OCI-LY7 (cell line): ENCODE measurements around the gene IPO11. TPM values are rescaled to one million over a fixed set of nuclear protein-coding genes. Genes with fewer than 3 reads are reported as not detected.

Experiments
- BruUV-seq: library from RNA; stranded (reverse); fragments of 400-500 nt; replicated peaks from 2 replicates; lab custom pipeline; 2021; lab: Mats Ljungman, UMichigan
- CTCF ChIA-PET: fragments of 300-600 bp; sonication (Branson Sonifier 250); formaldehyde crosslinking; loops from one replicate; lab custom pipeline; 2022; ENCODE audit warnings: antibody characterized with exemption; ENCODE audit not compliant: unreplicated experiment; lab: Charles Lee
- POLR2A ChIA-PET: fragments of 300-600 bp; sonication (Branson Sonifier 250); formaldehyde crosslinking; loops from one replicate; lab custom pipeline; 2022; ENCODE audit warnings: antibody characterized with exemption; lab: Charles Lee
- DNase-seq: peaks from one replicate; pipeline ENCODE4 v3.0.0-alpha.2; 2015; ENCODE audit warnings: low spot score
- H2AFZ ChIP-seq: fragments of 200-600 bp; sonication (generic), shearing (Covaris generic); 2 replicates; pipeline ENCODE4 v1.6.1; 2014; ENCODE audit warnings: mild to moderate bottlenecking, antibody characterized with exemption, low read length, moderate library complexity
- H3K27ac ChIP-seq: fragments of 200-600 bp; sonication (generic); 2 replicates; pipeline ENCODE4 v1.5.1; 2014; ENCODE audit warnings: mixed run types, low read depth, mild to moderate bottlenecking, moderate library complexity, low read length, inconsistent platforms; ENCODE audit not compliant: poor library complexity, severe bottlenecking
- H3K36me3 ChIP-seq: fragments of 200-600 bp; sonication (generic); 2 replicates; pipeline ENCODE4 v1.6.1; 2014; ENCODE audit warnings: mild to moderate bottlenecking, antibody characterized with exemption, low read length, moderate library complexity, mixed read lengths; ENCODE audit not compliant: insufficient read depth
- H3K4me1 ChIP-seq: fragments of 200-600 bp; sonication (generic); 2 replicates; pipeline ENCODE4 v1.5.1; 2014; ENCODE audit warnings: mild to moderate bottlenecking, low read length; ENCODE audit not compliant: insufficient read depth, poor library complexity, severe bottlenecking
- H3K4me2 ChIP-seq: fragments of 200-600 bp; sonication (generic); 2 replicates; pipeline ENCODE4 v1.6.1; 2014; ENCODE audit warnings: mild to moderate bottlenecking, low read length
- H3K4me3 ChIP-seq: fragments of 200-600 bp; sonication (generic); 2 replicates; pipeline ENCODE4 v1.5.1; 2014; ENCODE audit warnings: mild to moderate bottlenecking, low read depth, low read length; ENCODE audit not compliant: poor library complexity, severe bottlenecking
- H3K79me2 ChIP-seq: fragments of 200-600 bp; sonication (generic); 2 replicates; pipeline ENCODE4 v1.6.1; 2016; ENCODE audit warnings: low read depth, mild to moderate bottlenecking, low read length, moderate library complexity, mixed read lengths; ENCODE audit not compliant: insufficient read depth
- H3K9me2 ChIP-seq: fragments of 200-600 bp; sonication (generic); 2 replicates; pipeline ENCODE4 v1.6.1; 2016; ENCODE audit warnings: mild to moderate bottlenecking, low read length, mixed read lengths; ENCODE audit not compliant: insufficient read depth
- H3K9me3 ChIP-seq: fragments of 200-600 bp; sonication (generic); 2 replicates; pipeline ENCODE4 v1.6.1; 2014; ENCODE audit warnings: mild to moderate bottlenecking, mixed run types, low read length, mixed read lengths
- H4K20me1 ChIP-seq: fragments of 200-600 bp; sonication (generic); 2 replicates; pipeline ENCODE4 v1.6.1; 2014; ENCODE audit warnings: mild to moderate bottlenecking, antibody characterized with exemption, low read length, moderate library complexity, mixed read lengths; ENCODE audit not compliant: insufficient read depth
- EZH2phosphoT487 ChIP-seq: fragments of 200-600 bp; sonication (generic); IDR thresholded peaks from 2 replicates; pipeline ENCODE4 v1.6.1; 2018; ENCODE audit warnings: low read depth, borderline replicate concordance, mild to moderate bottlenecking, mixed run types, antibody characterized with exemption, low read length, moderate library complexity, mixed read lengths
- intact Hi-C: fragments of 100-400 bp; cut with micrococcal nuclease; formaldehyde crosslinking; loops from one replicate; pipeline ENCODE4 v1.10.0; 2022; ENCODE audit not compliant: unreplicated experiment
- total RNA-seq, 2 experiments: library from RNA; depleted of rRNA in 1 of 2; stranded (reverse); fragments of >200 nt in 1 of 2; shearing (Covaris generic) in 1 of 2; gene quantifications; 2 replicates each; pipeline ENCODE4 v1.2.3, GENCODE V29; 2014 to 2022
- TF ChIP-seq, protein P1 (sequence below): fragments of 200-600 bp; sonication (generic); conservative IDR thresholded peaks from 2 replicates; pipeline ENCODE4 v1.5.1; 2014; ENCODE audit warnings: mild to moderate bottlenecking, antibody characterized with exemption, low read length, moderate library complexity, mixed read lengths

Gene IPO11
- total RNA-seq, 2 experiments from 2014 or later = 26.1 to 59.9 TPM

DNA sequence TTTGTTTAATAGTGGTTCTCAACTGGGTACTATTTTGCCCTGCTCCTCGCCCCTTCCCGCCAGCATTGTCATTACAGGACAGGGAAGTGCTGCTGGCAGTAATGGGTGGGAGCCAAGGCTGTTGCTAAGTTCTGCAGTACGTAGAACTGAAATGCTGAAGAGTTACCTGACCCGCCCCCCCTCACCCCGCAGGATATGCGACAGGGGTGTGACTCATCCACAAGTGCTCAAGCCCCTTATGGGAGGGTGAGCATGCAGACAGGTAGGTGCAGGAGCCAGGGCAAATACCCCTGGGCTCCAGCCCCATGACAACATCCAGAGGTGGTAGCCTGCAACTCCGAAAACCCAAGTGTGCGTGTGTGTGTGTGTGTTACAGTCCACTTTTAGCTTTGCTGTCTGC lies 201.8 kb downstream of the IPO11 start:
- no TSS peak for BruUV-seq
- TF ChIP-seq, protein P1, sequence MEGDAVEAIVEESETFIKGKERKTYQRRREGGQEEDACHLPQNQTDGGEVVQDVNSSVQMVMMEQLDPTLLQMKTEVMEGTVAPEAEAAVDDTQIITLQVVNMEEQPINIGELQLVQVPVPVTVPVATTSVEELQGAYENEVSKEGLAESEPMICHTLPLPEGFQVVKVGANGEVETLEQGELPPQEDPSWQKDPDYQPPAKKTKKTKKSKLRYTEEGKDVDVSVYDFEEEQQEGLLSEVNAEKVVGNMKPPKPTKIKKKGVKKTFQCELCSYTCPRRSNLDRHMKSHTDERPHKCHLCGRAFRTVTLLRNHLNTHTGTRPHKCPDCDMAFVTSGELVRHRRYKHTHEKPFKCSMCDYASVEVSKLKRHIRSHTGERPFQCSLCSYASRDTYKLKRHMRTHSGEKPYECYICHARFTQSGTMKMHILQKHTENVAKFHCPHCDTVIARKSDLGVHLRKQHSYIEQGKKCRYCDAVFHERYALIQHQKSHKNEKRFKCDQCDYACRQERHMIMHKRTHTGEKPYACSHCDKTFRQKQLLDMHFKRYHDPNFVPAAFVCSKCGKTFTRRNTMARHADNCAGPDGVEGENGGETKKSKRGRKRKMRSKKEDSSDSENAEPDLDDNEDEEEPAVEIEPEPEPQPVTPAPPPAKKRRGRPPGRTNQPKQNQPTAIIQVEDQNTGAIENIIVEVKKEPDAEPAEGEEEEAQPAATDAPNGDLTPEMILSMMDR = no peak
- TF ChIP-seq EZH2phosphoT487 = no peak
- no peaks in the 10 kb centered on the region for H3K9me2 ChIP-seq
- H2AFZ ChIP-seq = no peak overlapping the region
- H3K4me3 ChIP-seq = no peak overlapping the region
- H4K20me1 ChIP-seq = no peaks in the 10 kb centered on the region
- intact Hi-C loops = no loop called here
- no peaks in the 10 kb centered on the region for H3K4me1 ChIP-seq
- no peak overlapping the region for H3K27ac ChIP-seq
- DNase-seq = no peak
- H3K79me2 ChIP-seq = no peaks in the 10 kb centered on the region
- H3K9me3 ChIP-seq = no peaks in the 10 kb centered on the region
- no peak overlapping the region for H3K4me2 ChIP-seq
- peaks cover 36% of the 10 kb centered on the region for H3K36me3 ChIP-seq
- ChIA-PET POLR2A (interaction anchor here (0.5 to 0.6 kb wide), 2 partner anchors 49 to 168 kb away, joined by 3 read pairs; no protein-coding TSS in a partner anchor), CTCF (no interaction called here)

DNA sequence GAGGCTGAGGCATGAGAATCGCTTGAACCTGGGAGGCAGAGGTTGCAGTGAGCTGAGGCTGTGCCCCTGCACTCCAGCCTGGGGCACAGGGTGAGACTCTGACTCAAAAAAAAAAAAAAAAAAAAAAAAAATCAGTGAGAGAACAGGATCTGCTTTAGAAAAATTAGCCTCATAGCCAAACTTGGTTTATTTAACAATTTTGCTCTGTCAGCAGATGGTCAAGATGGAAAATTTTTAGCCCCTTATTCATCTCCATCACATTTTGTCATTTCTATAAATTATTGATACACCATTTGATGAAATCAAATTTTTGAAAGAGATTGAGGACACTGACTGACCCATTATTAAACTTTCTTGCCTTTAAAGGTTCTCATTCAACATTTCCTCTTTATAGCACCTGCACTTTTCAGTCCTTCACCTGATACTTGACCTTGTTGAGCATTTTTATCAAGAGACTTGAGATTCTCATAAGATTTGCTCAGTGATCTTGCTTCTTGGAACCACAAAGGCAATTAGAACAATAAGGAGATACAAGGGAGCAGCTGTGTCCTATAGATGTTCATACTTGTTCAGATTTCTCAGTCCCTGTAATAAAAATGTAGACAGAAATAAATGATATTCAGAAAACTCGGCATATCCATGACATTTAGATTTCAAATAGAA lies 204.2 kb downstream of the IPO11 start:
- BruUV-seq = no TSS peak
- Histone ChIP-seq H3K79me2 (no peaks in the 10 kb centered on the region), H3K9me3 (no peaks in the 10 kb centered on the region), H4K20me1 (no peaks in the 10 kb centered on the region), H3K4me2 (no peak overlapping the region), H2AFZ (no peak overlapping the region), H3K36me3 (peaks cover 24% of the 10 kb centered on the region), H3K4me1 (no peaks in the 10 kb centered on the region), H3K4me3 (no peak overlapping the region), H3K27ac (no peak overlapping the region), H3K9me2 (no peaks in the 10 kb centered on the region)
- DNase-seq = no peak
- TF ChIP-seq, protein P1 = no peak
- no peak for TF ChIP-seq EZH2phosphoT487
- ChIA-PET CTCF (no interaction called here), POLR2A (interaction anchor here (1.3 kb wide), 1 partner anchor 248 kb away, joined by 4 read pairs; no protein-coding TSS in a partner anchor)
- intact Hi-C loops = no loop called here

DNA sequence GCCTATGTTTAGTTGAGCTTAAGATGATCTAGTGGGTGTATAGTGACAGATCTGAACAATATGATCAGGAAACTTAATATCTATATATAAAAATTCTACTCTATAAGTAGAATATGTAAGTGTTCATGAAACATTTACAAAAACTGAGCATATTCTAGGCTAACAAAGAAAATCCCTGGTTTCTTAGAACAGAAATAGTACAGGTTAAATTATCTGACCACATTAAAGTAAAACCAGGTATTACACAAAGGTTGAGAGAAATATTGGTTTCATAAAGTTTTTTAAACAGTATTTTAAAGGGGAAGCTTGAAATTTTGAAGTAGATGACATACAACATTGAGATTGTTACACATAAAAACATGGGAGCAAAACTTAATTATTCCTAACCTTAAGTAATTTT lies 205.4 kb downstream of the IPO11 start:
- Histone ChIP-seq H3K4me2 (no peak overlapping the region), H4K20me1 (no peaks in the 10 kb centered on the region), H2AFZ (no peak overlapping the region), H3K9me2 (no peaks in the 10 kb centered on the region), H3K36me3 (peaks cover 24% of the 10 kb centered on the region), H3K79me2 (no peaks in the 10 kb centered on the region), H3K27ac (no peak overlapping the region), H3K4me3 (no peak overlapping the region), H3K9me3 (no peaks in the 10 kb centered on the region), H3K4me1 (no peaks in the 10 kb centered on the region)
- CTCF ChIA-PET = no interaction called here
- TF ChIP-seq, protein P1 = no peak
- intact Hi-C loops = no loop called here
- POLR2A ChIA-PET = interaction anchor here (0.5 kb wide), 1 partner anchor 206 kb away, joined by 3 read pairs; no protein-coding TSS in a partner anchor
- BruUV-seq = no TSS peak
- no peak for DNase-seq
